HEK293T (cell line): Measurements from ENCODE around the gene ANTXRL.

ENCODE experiments used
- ELF4 ChIP-seq: fragments of 450-650 bp; IDR thresholded peaks from 2 replicates; pipeline ENCODE4 v1.6.1; 2017; ENCODE audit warnings: antibody characterized with exemption
- FOXA1 ChIP-seq: fragments of 450-650 bp; IDR thresholded peaks from 2 replicates; pipeline ENCODE4 v1.6.1; 2016; ENCODE audit warnings: mild to moderate bottlenecking
- FOXM1 ChIP-seq: fragments of 450-650 bp; IDR thresholded peaks from 2 replicates; pipeline ENCODE4 v1.6.1; 2017; ENCODE audit warnings: mild to moderate bottlenecking, borderline replicate concordance
- HDGF ChIP-seq: fragments of 450-650 bp; IDR thresholded peaks from 2 replicates; pipeline ENCODE4 v1.6.1; 2017; ENCODE audit warnings: antibody characterized with exemption, borderline replicate concordance
- LEF1 ChIP-seq: fragments of 450-650 bp; IDR thresholded peaks from 2 replicates; pipeline ENCODE4 v1.6.1; 2017; ENCODE audit warnings: mild to moderate bottlenecking, borderline replicate concordance
- SP1 ChIP-seq: fragments of 450-650 bp; IDR thresholded peaks from 2 replicates; pipeline ENCODE4 v1.6.1; 2017
- TARDBP ChIP-seq: fragments of 450-650 bp; IDR thresholded peaks from 2 replicates; pipeline ENCODE4 v1.6.1; 2016
- ZNF384 ChIP-seq: fragments of 450-650 bp; IDR thresholded peaks from 2 replicates; pipeline ENCODE4 v1.6.1; 2016
- TF ChIP-seq, protein P1 (sequence below): fragments of 450-650 bp; IDR thresholded peaks from 2 replicates; pipeline ENCODE4 v1.6.1; 2016

- TF ChIP-seq ZNF384, result no peak
- TF ChIP-seq FOXA1, result no peak
- no peak for TF ChIP-seq FOXM1
- no peak for TF ChIP-seq HDGF
- no peak for TF ChIP-seq LEF1
- TF ChIP-seq ELF4, result no peak
- TF ChIP-seq SP1, result no peak
- no peak for TF ChIP-seq TARDBP
- TF ChIP-seq, protein P1, sequence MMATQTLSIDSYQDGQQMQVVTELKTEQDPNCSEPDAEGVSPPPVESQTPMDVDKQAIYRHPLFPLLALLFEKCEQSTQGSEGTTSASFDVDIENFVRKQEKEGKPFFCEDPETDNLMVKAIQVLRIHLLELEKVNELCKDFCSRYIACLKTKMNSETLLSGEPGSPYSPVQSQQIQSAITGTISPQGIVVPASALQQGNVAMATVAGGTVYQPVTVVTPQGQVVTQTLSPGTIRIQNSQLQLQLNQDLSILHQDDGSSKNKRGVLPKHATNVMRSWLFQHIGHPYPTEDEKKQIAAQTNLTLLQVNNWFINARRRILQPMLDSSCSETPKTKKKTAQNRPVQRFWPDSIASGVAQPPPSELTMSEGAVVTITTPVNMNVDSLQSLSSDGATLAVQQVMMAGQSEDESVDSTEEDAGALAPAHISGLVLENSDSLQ, result no peak
Observed at GRCh38 chr10:46251857-46252847, 34.6 kb upstream of the ANTXRL start.
